GM23338 (cell line): ENCODE results near the gene TAS2R1. TPM values are rescaled to one million over a fixed set of nuclear protein-coding genes. Genes with fewer than 3 reads are reported as not detected.

ENCODE experiments used
- ATAC-seq: fragments of 200-7000 bp; cut with Tn5 transposase; 3 replicates; pipeline ENCODE4 v1.9.1; 2020
- DNase-seq: peaks from one replicate; pipeline ENCODE4 v3.0.0-alpha.2; 2015; ENCODE audit warnings: low spot score
- H2AFZ ChIP-seq: fragments of 200-600 bp; sonication (generic); 2 replicates; pipeline ENCODE4 v1.8.0; 2016; ENCODE audit warnings: antibody characterized with exemption, mild to moderate bottlenecking, moderate library complexity
- H3F3A ChIP-seq: fragments of 200-600 bp; sonication (generic); replicated peaks from 2 replicates; pipeline ENCODE4 v1.8.0; 2017; ENCODE audit warnings: antibody characterized with exemption, mixed run types, low read depth
- H3K27ac ChIP-seq: fragments of 200-600 bp; sonication (generic); 2 replicates; pipeline ENCODE4 v1.6.1; 2016; ENCODE audit warnings: low read depth
- H3K27me3 ChIP-seq: fragments of 200-600 bp; sonication (generic); 2 replicates; pipeline ENCODE4 v1.8.0; 2016; ENCODE audit warnings: mild to moderate bottlenecking, mixed run types, moderate library complexity; ENCODE audit not compliant: insufficient read depth
- H3K36me3 ChIP-seq: fragments of 200-600 bp; sonication (generic); 2 replicates; pipeline ENCODE4 v1.8.0; 2016; ENCODE audit warnings: mild to moderate bottlenecking; ENCODE audit not compliant: insufficient read depth
- H3K4me1 ChIP-seq: fragments of 200-600 bp; sonication (generic); 2 replicates; pipeline ENCODE4 v1.8.0; 2016; ENCODE audit warnings: mild to moderate bottlenecking, moderate library complexity; ENCODE audit not compliant: insufficient read depth
- H3K4me2 ChIP-seq: fragments of 200-600 bp; sonication (generic); 2 replicates; pipeline ENCODE4 v1.7.1; 2017; ENCODE audit warnings: mixed run types
- H3K4me3 ChIP-seq: fragments of 200-600 bp; sonication (generic); 2 replicates; pipeline ENCODE4 v1.6.1; 2016; ENCODE audit warnings: mixed run types
- H3K79me2 ChIP-seq: fragments of 200-600 bp; sonication (generic); replicated peaks from 2 replicates; pipeline ENCODE4 v1.8.0; 2017; ENCODE audit warnings: mild to moderate bottlenecking; ENCODE audit not compliant: insufficient read depth
- H3K9me2 ChIP-seq: fragments of 200-600 bp; sonication (generic); 2 replicates; pipeline ENCODE4 v1.8.0; 2017; ENCODE audit not compliant: insufficient read depth
- H4K20me1 ChIP-seq: fragments of 200-600 bp; sonication (generic); replicated peaks from 2 replicates; pipeline ENCODE4 v1.8.0; 2017; ENCODE audit warnings: mild to moderate bottlenecking; ENCODE audit not compliant: insufficient read depth
- H3K27ac Mint-ChIP-seq: 2 replicates; pipeline ENCODE4 v1.8.0; 2020; ENCODE audit warnings: inconsistent platforms, mild to moderate bottlenecking, moderate library complexity, mixed read lengths
- H3K27me3 Mint-ChIP-seq: 3 replicates; pipeline ENCODE4 v1.8.0; 2022; ENCODE audit warnings: low read depth, mild to moderate bottlenecking, moderate library complexity, mixed read lengths, inconsistent platforms; ENCODE audit not compliant: insufficient read depth, poor library complexity
- H3K36me3 Mint-ChIP-seq: 3 replicates; pipeline ENCODE4 v1.8.0; 2021; ENCODE audit warnings: low read depth, mild to moderate bottlenecking, inconsistent platforms, moderate library complexity, mixed read lengths
- H3K4me1 Mint-ChIP-seq: 3 replicates; pipeline ENCODE4 v1.8.0; 2020; ENCODE audit warnings: mild to moderate bottlenecking, inconsistent platforms, mixed read lengths
- H3K4me3 Mint-ChIP-seq: 3 replicates; pipeline ENCODE4 v1.8.0; 2021; ENCODE audit warnings: moderate library complexity, mild to moderate bottlenecking, inconsistent platforms, mixed read lengths
- H3K9me3 Mint-ChIP-seq: 3 replicates; pipeline ENCODE4 v1.8.0; 2020; ENCODE audit warnings: moderate library complexity, mild to moderate bottlenecking, inconsistent platforms, mixed read lengths
- CREB1 ChIP-seq: fragments of 250-450 bp; sonication (Bioruptor Pico); IDR thresholded peaks from 2 replicates; pipeline ENCODE4 v1.5.0; 2020; ENCODE audit warnings: low read depth, mild to moderate bottlenecking, moderate library complexity
- ETS1 ChIP-seq: IDR thresholded peaks from 2 replicates; pipeline ENCODE4 v1.6.1; 2016; ENCODE audit warnings: antibody characterized with exemption
- EZH2 ChIP-seq: fragments of 200-600 bp; sonication (generic); IDR thresholded peaks from one replicate; pipeline ENCODE4 v1.8.0; 2017; ENCODE audit warnings: antibody characterized with exemption, mild to moderate bottlenecking, low read depth; ENCODE audit not compliant: unreplicated experiment
- EZH2phosphoT487 ChIP-seq: fragments of 200-600 bp; sonication (generic); IDR thresholded peaks from one replicate; pipeline ENCODE4 v1.8.1; 2018; ENCODE audit warnings: antibody characterized with exemption; ENCODE audit not compliant: unreplicated experiment
- JUNB ChIP-seq: IDR thresholded peaks from one replicate; pipeline ENCODE4 v1.6.1; 2016; ENCODE audit warnings: antibody characterized with exemption; ENCODE audit not compliant: unreplicated experiment
- NANOG ChIP-seq: IDR thresholded peaks from 2 replicates; pipeline ENCODE4 v1.6.1; 2016; ENCODE audit warnings: antibody characterized with exemption, borderline replicate concordance
- POLR2AphosphoS5 ChIP-seq: IDR thresholded peaks from 2 replicates; pipeline ENCODE4 v1.6.1; 2016; ENCODE audit warnings: antibody characterized with exemption, low read depth
- STAT1 ChIP-seq: IDR thresholded peaks from one replicate; pipeline ENCODE4 v1.6.1; 2016; ENCODE audit warnings: antibody characterized with exemption; ENCODE audit not compliant: unreplicated experiment
- ZNF114 ChIP-seq: fragments of 250-450 bp; sonication (Bioruptor Pico); IDR thresholded peaks from 2 replicates; pipeline ENCODE4 v1.5.0; 2020; ENCODE audit warnings: mild to moderate bottlenecking, moderate library complexity
- ZNF331 ChIP-seq: fragments of 250-450 bp; sonication (Bioruptor Pico); IDR thresholded peaks from 2 replicates; pipeline ENCODE4 v1.5.0; 2020; ENCODE audit warnings: low read depth, mild to moderate bottlenecking, moderate library complexity
- ZNF462 ChIP-seq: fragments of 250-450 bp; sonication (Bioruptor Pico); IDR thresholded peaks from 2 replicates; pipeline ENCODE4 v1.5.0; 2020; ENCODE audit warnings: mild to moderate bottlenecking, moderate library complexity
- polyA plus RNA-seq: library from polyadenylated mRNA; unstranded; fragments of >200 nt; fragmentation: Nextera tagmentation; extraction: Ambion mirVana; gene quantifications from 2 replicates; pipeline ENCODE4 v1.2.1, GENCODE V29; 2016
- total RNA-seq: library from RNA; depleted of rRNA; stranded (reverse); fragments of >200 nt; shearing (Covaris generic); gene quantifications from 2 replicates; pipeline ENCODE4 v1.2.3, GENCODE V29; 2014
- TF ChIP-seq, protein P1 (sequence below): IDR thresholded peaks from one replicate; pipeline ENCODE4 v1.6.1; 2018; ENCODE audit warnings: antibody characterized with exemption; ENCODE audit not compliant: unreplicated experiment

TAS2R1 gene
- total and polyA plus RNA-seq, 2 experiments from 2014 or later = 0.19 TPM; not detected in 1

GRCh38 chr5:9605041-9605838, 24.9 kb downstream of the TAS2R1 start:
- no peak overlapping the region for H3K4me2 ChIP-seq
- DNase-seq = no peak
- no peaks in the 10 kb centered on the region for H4K20me1 ChIP-seq
- H3K27me3 Mint-ChIP-seq = no peaks in the 10 kb centered on the region
- H3K36me3 Mint-ChIP-seq = no peaks in the 10 kb centered on the region
- no peaks in the 10 kb centered on the region for H3F3A ChIP-seq
- H3K4me1 Mint-ChIP-seq = peaks cover 6% of the 10 kb centered on the region
- no peaks in the 10 kb centered on the region for H3K4me1 ChIP-seq
- ATAC-seq = no peak
- no peak overlapping the region for H2AFZ ChIP-seq
- no peaks in the 10 kb centered on the region for H3K79me2 ChIP-seq
- no peak overlapping the region for H3K4me3 ChIP-seq
- H3K4me3 Mint-ChIP-seq = no peak overlapping the region
- H3K9me2 ChIP-seq = peaks cover 16% of the 10 kb centered on the region
- no peaks in the 10 kb centered on the region for H3K36me3 ChIP-seq
- TF ChIP-seq POLR2AphosphoS5 (no peak), ZNF462 (CRISPR knock-in tag) (no peak), EZH2phosphoT487 (no peak), ZNF114 (no peak), ZNF331 (CRISPR knock-in tag) (no peak), ETS1 (no peak), STAT1 (no peak), JUNB (no peak), NANOG (no peak), CREB1 (CRISPR knock-in tag) (no peak), EZH2 (no peak)
- TF ChIP-seq, protein P1, sequence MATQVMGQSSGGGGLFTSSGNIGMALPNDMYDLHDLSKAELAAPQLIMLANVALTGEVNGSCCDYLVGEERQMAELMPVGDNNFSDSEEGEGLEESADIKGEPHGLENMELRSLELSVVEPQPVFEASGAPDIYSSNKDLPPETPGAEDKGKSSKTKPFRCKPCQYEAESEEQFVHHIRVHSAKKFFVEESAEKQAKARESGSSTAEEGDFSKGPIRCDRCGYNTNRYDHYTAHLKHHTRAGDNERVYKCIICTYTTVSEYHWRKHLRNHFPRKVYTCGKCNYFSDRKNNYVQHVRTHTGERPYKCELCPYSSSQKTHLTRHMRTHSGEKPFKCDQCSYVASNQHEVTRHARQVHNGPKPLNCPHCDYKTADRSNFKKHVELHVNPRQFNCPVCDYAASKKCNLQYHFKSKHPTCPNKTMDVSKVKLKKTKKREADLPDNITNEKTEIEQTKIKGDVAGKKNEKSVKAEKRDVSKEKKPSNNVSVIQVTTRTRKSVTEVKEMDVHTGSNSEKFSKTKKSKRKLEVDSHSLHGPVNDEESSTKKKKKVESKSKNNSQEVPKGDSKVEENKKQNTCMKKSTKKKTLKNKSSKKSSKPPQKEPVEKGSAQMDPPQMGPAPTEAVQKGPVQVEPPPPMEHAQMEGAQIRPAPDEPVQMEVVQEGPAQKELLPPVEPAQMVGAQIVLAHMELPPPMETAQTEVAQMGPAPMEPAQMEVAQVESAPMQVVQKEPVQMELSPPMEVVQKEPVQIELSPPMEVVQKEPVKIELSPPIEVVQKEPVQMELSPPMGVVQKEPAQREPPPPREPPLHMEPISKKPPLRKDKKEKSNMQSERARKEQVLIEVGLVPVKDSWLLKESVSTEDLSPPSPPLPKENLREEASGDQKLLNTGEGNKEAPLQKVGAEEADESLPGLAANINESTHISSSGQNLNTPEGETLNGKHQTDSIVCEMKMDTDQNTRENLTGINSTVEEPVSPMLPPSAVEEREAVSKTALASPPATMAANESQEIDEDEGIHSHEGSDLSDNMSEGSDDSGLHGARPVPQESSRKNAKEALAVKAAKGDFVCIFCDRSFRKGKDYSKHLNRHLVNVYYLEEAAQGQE = no peak
- H3K27ac Mint-ChIP-seq = no peak overlapping the region
- no peak overlapping the region for H3K27ac ChIP-seq
- H3K9me3 Mint-ChIP-seq = no peaks in the 10 kb centered on the region
- H3K27me3 ChIP-seq = no peaks in the 10 kb centered on the region
